ENCODE results near the gene NACC2.

- TF ChIP-seq USF2 (IDR thresholded peaks at IDR 0.05; ENCODE audit: low read length) (no peak), CHD2 (IDR thresholded peaks at IDR 0.05; ENCODE audit: low read length) (no peak), CTCF (IDR thresholded peaks at IDR 0.05; ENCODE audit: control extremely low read depth in 1 of 3, insufficient read depth in 1 of 3, low read depth in 1 of 3, low read length in 3 of 3) (no peak), EZH2 (IDR thresholded peaks at IDR 0.05; ENCODE audit: low read depth, low read length, severe bottlenecking) (no peak), YY1 (IDR thresholded peaks at IDR 0.05; ENCODE audit: low read depth, low read length) (no peak), EP300 (IDR thresholded peaks at IDR 0.05; ENCODE audit: borderline replicate concordance in 1 of 2, low read depth in 2 of 2, low read length in 2 of 2) (no peak), GTF2F1 (IDR thresholded peaks at IDR 0.05; ENCODE audit: borderline replicate concordance, low read depth, low read length) (no peak), MAX (IDR thresholded peaks at IDR 0.05) (no peak)
Observed at GRCh38 chr9:136007934-136008692, 87.0 kb downstream of the NACC2 start.
